PC-9 (cell line): Measurements from ENCODE around the gene USP53. TPM values are rescaled to one million over a fixed set of nuclear protein-coding genes. Genes with fewer than 3 reads are reported as not detected.
"Not testable (repeated sequence)": the region's sequence is repeated elsewhere in the genome, so short reads cannot be mapped to it uniquely, and the experiment has no call there.

ENCODE experiments used
- BruUV-seq: library from RNA; stranded (reverse); fragments of 400-500 nt; replicated peaks from 2 replicates; lab custom pipeline; 2021; lab: Mats Ljungman, UMichigan
- CTCF ChIA-PET: fragments of 300-600 bp; sonication (Branson Sonifier 250); formaldehyde crosslinking; loops from one replicate; lab custom pipeline; 2022; ENCODE audit warnings: antibody characterized with exemption; lab: Charles Lee
- POLR2A ChIA-PET: fragments of 300-600 bp; sonication (Branson Sonifier 250); formaldehyde crosslinking; loops from one replicate; lab custom pipeline; 2022; ENCODE audit warnings: antibody characterized with exemption; ENCODE audit not compliant: unreplicated experiment; lab: Charles Lee
- DNase-seq, 2 experiments: peaks; one replicate each; pipeline versions ENCODE4 v3.0.0 to v3.0.0-alpha.2; 2015 to 2022; ENCODE audit warnings: mixed read lengths in 1 of 2
- H2AFZ ChIP-seq: fragments of 200-600 bp; sonication (generic); 2 replicates; pipeline ENCODE4 v1.8.1; 2017; ENCODE audit warnings: antibody characterized with exemption
- H3F3A ChIP-seq: fragments of 200-600 bp; sonication (generic); 2 replicates; pipeline ENCODE4 v1.8.1; 2017; ENCODE audit warnings: antibody characterized with exemption, mild to moderate bottlenecking, low read depth; ENCODE audit not compliant: insufficient read depth
- H3K27ac ChIP-seq: fragments of 200-600 bp; sonication (generic); 2 replicates; pipeline ENCODE4 v1.6.1; 2016; ENCODE audit warnings: mixed run types
- H3K27me3 ChIP-seq: fragments of 200-600 bp; sonication (generic); 2 replicates; pipeline ENCODE4 v1.6.1; 2016; ENCODE audit warnings: low read depth, mixed run types; ENCODE audit not compliant: insufficient read depth
- H3K36me3 ChIP-seq: fragments of 200-600 bp; sonication (generic); 2 replicates; pipeline ENCODE4 v1.6.1; 2016; ENCODE audit warnings: low read depth, mixed run types
- H3K4me1 ChIP-seq: fragments of 200-600 bp; sonication (generic); replicated peaks from 2 replicates; pipeline ENCODE4 v1.6.1; 2016; ENCODE audit warnings: mixed run types; ENCODE audit not compliant: insufficient read depth
- H3K4me2 ChIP-seq: fragments of 200-600 bp; sonication (generic); 2 replicates; pipeline ENCODE4 v1.6.1; 2017; ENCODE audit warnings: mixed run types
- H3K4me3 ChIP-seq: fragments of 200-600 bp; sonication (generic); 2 replicates; pipeline ENCODE4 v1.6.1; 2016; ENCODE audit warnings: mixed run types
- H3K79me2 ChIP-seq: fragments of 200-600 bp; sonication (generic); 2 replicates; pipeline ENCODE4 v1.6.1; 2017; ENCODE audit warnings: low read depth, mixed run types
- H3K9me2 ChIP-seq: fragments of 200-600 bp; sonication (generic); 2 replicates; pipeline ENCODE4 v1.8.1; 2017; ENCODE audit warnings: mild to moderate bottlenecking; ENCODE audit not compliant: insufficient read depth
- H3K9me3 ChIP-seq: fragments of 200-600 bp; sonication (generic); 2 replicates; pipeline ENCODE4 v1.8.1; 2016; ENCODE audit warnings: low read depth; ENCODE audit not compliant: insufficient read depth
- H4K20me1 ChIP-seq: fragments of 200-600 bp; sonication (generic); 2 replicates; pipeline ENCODE4 v1.8.1; 2017; ENCODE audit not compliant: insufficient read depth
- EZH2 ChIP-seq: fragments of 200-600 bp; sonication (generic); IDR thresholded peaks from 2 replicates; pipeline ENCODE4 v1.8.0; 2017; ENCODE audit warnings: antibody characterized with exemption, low read depth
- intact Hi-C: fragments of 100-400 bp; cut with micrococcal nuclease; formaldehyde crosslinking; loops from one replicate; pipeline ENCODE4 v1.10.0; 2022; ENCODE audit not compliant: unreplicated experiment
- total RNA-seq: library from RNA; stranded (reverse); gene quantifications from 2 replicates; pipeline ENCODE4 v1.2.3, GENCODE V29; 2021
- TF ChIP-seq, protein P1 (sequence below): fragments of 200-600 bp; sonication (generic); conservative IDR thresholded peaks from 2 replicates; pipeline ENCODE4 v1.6.1; 2017; ENCODE audit warnings: mixed run types, antibody characterized with exemption, mild to moderate bottlenecking, moderate library complexity

Gene USP53
- total RNA-seq, 1 experiment from 2014 or later = 19.3 TPM

DNA sequence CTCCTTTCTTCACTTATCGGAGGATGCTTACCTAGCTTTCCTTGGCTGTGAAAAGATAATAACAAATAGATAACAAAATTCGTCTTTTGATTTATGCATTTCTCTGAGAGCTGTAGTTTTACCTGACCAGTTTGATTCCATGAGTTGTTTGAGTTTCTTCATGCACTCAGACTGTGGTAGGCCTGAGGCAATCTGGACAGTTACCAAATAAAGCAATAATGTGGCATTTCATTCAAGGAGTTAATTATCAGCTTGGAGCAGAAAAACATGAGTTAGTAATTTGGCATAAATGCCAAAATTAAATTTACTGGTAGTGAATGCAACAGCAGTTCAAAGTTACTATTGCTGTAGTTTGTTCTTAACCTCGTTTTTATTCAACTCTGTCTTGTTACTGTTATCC lies 56.0 kb downstream of the USP53 start:
- BruUV-seq = no TSS peak
- no peaks in the 10 kb centered on the region for H3K4me1 ChIP-seq
- no peaks in the 10 kb centered on the region for H3K9me3 ChIP-seq
- no peak overlapping the region for H3K27ac ChIP-seq
- ChIA-PET CTCF (no interaction called here), POLR2A (no interaction called here)
- H2AFZ ChIP-seq = no peak overlapping the region
- TF ChIP-seq EZH2 = no peak
- TF ChIP-seq, protein P1, sequence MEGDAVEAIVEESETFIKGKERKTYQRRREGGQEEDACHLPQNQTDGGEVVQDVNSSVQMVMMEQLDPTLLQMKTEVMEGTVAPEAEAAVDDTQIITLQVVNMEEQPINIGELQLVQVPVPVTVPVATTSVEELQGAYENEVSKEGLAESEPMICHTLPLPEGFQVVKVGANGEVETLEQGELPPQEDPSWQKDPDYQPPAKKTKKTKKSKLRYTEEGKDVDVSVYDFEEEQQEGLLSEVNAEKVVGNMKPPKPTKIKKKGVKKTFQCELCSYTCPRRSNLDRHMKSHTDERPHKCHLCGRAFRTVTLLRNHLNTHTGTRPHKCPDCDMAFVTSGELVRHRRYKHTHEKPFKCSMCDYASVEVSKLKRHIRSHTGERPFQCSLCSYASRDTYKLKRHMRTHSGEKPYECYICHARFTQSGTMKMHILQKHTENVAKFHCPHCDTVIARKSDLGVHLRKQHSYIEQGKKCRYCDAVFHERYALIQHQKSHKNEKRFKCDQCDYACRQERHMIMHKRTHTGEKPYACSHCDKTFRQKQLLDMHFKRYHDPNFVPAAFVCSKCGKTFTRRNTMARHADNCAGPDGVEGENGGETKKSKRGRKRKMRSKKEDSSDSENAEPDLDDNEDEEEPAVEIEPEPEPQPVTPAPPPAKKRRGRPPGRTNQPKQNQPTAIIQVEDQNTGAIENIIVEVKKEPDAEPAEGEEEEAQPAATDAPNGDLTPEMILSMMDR = no peak
- intact Hi-C loops = no loop called here
- H3K36me3 ChIP-seq = no peaks in the 10 kb centered on the region
- no peaks in the 10 kb centered on the region for H3K27me3 ChIP-seq
- H3K4me2 ChIP-seq = no peak overlapping the region
- no peaks in the 10 kb centered on the region for H3K79me2 ChIP-seq
- no peak overlapping the region for H3K4me3 ChIP-seq
- H3K9me2 ChIP-seq = no peaks in the 10 kb centered on the region
- H4K20me1 ChIP-seq = no peaks in the 10 kb centered on the region
- H3F3A ChIP-seq = no peaks in the 10 kb centered on the region
- no peak for DNase-seq

DNA sequence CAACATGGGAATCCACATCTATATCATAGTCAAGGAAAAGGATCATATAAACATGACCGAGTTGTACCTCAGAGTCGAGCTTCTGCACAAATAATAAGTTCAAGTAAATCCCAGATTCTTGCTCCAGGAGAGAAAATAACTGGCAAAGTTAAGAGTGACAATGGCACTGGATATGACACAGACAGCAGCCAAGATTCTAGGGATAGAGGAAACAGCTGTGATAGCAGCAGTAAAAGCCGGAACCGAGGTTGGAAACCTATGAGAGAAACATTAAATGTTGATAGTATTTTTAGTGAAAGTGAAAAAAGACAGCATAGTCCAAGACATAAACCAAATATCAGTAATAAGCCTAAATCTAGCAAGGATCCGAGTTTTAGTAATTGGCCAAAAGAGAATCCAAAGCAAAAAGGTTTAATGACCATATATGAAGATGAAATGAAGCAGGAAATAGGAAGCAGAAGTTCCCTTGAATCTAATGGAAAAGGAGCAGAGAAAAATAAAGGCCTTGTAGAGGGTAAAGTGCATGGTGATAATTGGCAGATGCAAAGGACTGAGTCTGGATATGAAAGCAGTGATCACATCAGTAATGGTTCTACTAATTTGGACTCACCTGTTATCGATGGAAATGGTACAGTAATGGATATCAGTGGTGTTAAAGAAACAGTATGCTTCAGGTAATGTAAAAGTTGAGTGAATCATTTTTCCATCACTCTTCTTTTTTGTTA lies 59.0 kb downstream of the USP53 start:
- Histone ChIP-seq H2AFZ (no peak overlapping the region), H3K9me3 (no peaks in the 10 kb centered on the region), H3K4me2 (no peak overlapping the region), H3K79me2 (no peaks in the 10 kb centered on the region), H3K36me3 (no peaks in the 10 kb centered on the region), H3K27me3 (no peaks in the 10 kb centered on the region), H3K9me2 (no peaks in the 10 kb centered on the region), H3K4me3 (no peak overlapping the region), H3F3A (no peaks in the 10 kb centered on the region), H3K4me1 (no peaks in the 10 kb centered on the region), H3K27ac (no peak overlapping the region), H4K20me1 (no peaks in the 10 kb centered on the region)
- CTCF ChIA-PET = no interaction called here
- intact Hi-C loops = no loop called here
- no peak for DNase-seq
- POLR2A ChIA-PET = no interaction called here
- no peak for TF ChIP-seq EZH2
- TF ChIP-seq, protein P1 = no peak
- BruUV-seq = no TSS peak

DNA sequence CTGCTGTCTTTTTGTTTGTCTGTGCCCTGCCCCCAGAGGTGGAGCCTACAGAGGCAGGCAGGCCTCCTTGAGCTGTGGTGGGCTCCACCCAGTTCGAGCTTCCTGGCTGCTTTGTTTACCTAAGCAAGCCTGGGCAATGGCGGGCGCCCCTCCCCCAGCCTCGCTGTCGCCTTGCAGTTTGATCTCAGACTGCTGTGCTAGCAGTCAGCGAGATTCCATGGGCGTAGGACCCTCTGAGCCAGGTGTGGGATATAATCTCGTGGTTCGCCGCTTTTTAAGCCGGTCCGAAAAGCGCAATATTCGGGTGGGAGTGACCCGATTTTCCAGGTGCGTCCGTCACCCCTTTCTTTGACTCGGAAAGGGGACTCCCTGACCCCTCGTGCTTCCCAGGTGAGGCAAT lies 67.0 kb downstream of the USP53 start:
- H3K4me3 ChIP-seq, intact Hi-C loops, H3K9me3 ChIP-seq, H4K20me1 ChIP-seq, H3K27ac ChIP-seq, BruUV-seq, POLR2A ChIA-PET, H3K4me1 ChIP-seq, H3K27me3 ChIP-seq, H3F3A ChIP-seq, H3K36me3 ChIP-seq, H3K9me2 ChIP-seq, DNase-seq, H3K4me2 ChIP-seq, H3K79me2 ChIP-seq, CTCF ChIA-PET, H2AFZ ChIP-seq: not testable (repeated sequence)

DNA sequence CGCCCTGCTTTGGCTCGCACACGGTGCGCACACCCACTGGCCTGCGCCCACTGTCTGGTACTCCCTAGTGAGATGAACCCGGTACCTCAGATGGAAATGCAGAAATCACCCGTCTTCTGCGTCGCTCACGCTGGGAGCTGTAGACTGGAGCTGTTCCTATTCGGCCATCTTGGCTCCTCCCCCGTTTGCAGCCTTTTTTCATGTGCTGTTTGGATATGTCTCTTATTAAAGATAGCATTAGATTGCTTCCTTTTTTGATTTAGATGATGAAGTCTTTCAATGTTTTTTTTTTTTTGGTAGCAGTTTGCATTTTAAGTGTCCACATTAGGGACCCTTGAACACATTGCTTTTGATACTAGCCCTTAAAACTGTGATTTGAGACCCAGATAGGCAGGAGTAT lies 67.4 kb downstream of the USP53 start:
- BruUV-seq, CTCF ChIA-PET, H2AFZ ChIP-seq, H3K9me2 ChIP-seq, H3F3A ChIP-seq, H3K4me3 ChIP-seq, H3K36me3 ChIP-seq, H3K9me3 ChIP-seq, H3K4me1 ChIP-seq, H4K20me1 ChIP-seq, H3K79me2 ChIP-seq, H3K27me3 ChIP-seq, H3K4me2 ChIP-seq, H3K27ac ChIP-seq, POLR2A ChIA-PET, intact Hi-C loops, DNase-seq: not testable (repeated sequence)
